GM12801 (cell line): ENCODE measurements around the gene FRMD1.

Source experiments
- TF ChIP-seq, protein P1 (sequence below): IDR thresholded peaks from one replicate; pipeline ENCODE4 v1.5.1; 2011; ENCODE audit warnings: control low read depth; ENCODE audit not compliant: insufficient read length; ENCODE audit errors: extremely low read depth

The FRMD1 gene

DNA sequence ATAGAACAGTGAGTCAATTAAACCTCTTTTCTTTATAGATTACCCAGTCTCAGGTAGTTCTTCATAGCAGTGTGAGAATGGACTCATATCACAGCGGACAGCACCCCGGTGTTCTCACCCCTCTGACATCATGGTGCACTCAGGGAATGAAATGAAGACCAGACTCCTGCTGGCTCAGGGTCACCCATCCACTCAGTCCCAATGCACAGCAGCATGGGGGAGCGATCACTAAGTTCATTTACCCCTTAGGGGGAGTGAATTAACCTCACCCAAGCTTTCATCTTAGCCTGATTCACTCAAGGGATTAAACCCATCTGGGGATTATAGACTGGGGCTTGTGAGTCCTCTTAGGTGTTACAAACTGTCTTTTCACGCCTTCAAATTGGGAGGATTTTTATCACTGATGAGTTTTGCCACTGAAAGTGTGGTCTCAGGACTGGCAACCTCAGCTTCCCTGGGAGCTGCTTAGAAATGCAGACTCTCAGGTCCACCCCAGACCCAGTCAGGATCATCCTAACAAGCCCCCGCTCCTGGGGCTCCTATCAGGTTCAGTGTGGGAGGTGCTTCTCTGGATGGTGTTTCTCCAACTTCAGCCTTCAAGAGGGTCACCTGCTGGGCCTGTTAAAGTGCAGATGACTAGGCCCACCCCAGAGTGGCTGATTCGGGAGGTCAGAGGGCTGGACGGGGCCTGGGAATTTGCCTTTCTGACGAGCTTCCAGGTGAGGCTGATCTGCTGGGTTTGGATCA lies 44.3 kb upstream of the FRMD1 start:
- TF ChIP-seq, protein P1, sequence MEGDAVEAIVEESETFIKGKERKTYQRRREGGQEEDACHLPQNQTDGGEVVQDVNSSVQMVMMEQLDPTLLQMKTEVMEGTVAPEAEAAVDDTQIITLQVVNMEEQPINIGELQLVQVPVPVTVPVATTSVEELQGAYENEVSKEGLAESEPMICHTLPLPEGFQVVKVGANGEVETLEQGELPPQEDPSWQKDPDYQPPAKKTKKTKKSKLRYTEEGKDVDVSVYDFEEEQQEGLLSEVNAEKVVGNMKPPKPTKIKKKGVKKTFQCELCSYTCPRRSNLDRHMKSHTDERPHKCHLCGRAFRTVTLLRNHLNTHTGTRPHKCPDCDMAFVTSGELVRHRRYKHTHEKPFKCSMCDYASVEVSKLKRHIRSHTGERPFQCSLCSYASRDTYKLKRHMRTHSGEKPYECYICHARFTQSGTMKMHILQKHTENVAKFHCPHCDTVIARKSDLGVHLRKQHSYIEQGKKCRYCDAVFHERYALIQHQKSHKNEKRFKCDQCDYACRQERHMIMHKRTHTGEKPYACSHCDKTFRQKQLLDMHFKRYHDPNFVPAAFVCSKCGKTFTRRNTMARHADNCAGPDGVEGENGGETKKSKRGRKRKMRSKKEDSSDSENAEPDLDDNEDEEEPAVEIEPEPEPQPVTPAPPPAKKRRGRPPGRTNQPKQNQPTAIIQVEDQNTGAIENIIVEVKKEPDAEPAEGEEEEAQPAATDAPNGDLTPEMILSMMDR = no peak

DNA sequence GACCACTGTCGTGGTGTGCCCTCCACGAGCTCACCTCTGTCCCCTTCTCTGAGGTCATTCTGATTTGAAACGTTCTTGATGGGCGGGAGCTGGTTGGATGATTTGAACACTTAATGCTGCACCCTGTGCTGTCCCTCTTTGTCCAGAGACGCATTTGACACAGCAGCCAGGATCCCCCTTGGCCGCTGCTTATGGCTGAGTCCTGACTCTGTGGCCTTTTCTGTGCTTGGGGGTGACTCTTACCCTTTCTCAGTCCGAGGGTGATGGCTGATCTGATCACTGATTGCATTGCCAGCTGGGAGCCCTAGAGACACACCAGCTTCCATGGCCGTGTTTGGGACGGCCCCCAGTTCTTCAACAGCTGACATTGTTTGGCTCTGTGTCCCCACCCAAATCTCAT lies 43.5 kb upstream of the FRMD1 start:
- TF ChIP-seq, protein P1 = no peak

DNA sequence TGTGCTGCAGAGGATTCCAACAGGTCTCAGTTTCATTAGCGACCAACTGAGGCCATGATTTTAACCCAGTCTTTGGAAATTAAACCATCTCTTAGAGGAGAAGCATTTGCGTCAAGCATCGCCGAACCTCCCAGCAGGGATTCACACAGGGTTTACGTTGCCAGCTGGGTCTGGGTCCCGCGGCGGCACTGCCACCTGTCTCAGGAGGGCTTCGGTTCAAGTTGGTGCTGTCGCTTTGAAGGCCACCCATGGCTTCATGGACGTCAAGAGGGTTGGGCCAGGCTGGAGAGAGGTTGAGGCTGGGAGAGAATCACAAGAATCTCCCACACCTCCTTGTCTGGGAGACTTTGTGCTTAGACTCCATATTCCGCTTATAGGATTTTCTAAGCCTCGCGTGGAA lies 43.0 kb upstream of the FRMD1 start:
- TF ChIP-seq, protein P1 = no peak

DNA sequence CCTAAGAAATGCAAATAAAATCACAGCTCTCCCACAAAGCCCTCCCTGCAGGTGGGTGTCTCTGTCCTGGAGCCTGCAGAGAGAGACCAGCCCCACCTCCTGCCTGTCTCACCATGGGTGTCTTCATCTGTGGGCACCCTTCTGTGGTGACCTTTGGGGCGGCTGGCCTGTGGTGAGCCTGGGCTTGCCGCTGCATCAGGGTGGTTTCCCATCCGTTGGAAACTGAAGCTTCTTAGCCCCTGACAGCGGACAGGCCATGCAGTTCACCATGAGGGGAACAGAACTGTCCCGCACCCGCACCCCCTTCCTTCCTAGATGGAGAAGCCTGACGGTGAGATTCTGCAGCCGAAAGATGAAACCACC lies 42.3 kb upstream of the FRMD1 start:
- TF ChIP-seq, protein P1 = no peak

DNA sequence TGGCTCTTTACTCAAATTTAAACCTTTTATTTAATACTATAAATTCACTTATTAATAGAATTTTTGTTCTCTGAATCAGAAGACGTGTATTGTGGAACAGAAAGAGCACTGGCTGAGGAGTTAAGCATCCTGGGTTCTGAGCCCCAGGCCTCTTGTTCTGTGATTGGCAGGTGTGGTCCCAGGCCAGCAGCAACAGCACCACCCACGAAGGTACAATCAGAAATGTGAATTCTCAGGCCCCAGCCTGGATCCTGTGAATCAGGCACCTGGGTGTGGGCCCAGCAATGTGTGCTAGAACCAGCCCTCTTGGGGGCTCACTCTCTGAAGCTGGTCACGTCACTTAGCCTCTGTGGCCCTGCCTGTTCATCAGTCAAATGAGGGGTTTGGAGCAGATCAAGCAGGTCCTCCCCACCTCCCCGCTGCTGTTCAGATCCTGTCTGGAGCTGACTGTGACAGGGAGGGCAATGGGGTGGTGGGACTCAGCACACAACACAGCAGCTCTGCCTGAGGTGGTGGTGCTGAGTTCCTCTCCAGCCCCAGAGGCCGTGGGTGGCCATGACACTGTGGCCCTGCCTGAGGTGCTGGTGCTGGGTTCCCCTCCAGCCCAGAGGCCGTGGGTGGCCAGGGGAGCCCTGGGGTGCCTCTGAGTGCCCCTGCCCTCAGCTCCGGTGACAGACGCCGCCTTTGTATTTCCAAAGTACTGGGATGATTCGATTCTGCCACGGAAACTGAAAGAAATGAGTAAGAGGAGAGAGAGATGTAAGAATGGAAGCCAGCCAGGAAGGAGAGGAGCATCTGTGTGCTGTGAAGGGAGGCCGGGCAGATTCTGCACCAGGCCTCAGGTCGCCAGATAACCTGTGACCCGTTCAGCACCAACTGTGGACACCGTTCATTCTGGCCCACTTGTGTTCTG lies 41.6 kb upstream of the FRMD1 start:
- TF ChIP-seq, protein P1 = no peak

DNA sequence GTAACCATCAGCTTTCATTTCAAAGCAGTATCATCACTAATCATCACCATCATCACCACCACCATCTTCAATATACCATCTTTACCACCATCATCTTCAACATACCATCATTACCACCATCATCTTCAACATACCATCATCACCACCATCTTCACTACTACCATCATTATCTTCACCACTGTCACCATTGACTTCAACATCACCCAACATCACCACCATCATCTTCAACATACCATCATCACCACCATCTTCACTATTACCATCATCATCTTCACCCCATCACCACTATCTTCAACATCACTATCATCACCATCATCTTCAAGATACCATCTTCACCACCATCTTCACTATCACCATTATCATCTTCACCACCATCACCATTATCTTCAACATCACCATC lies 40.5 kb upstream of the FRMD1 start:
- TF ChIP-seq, protein P1 = no peak

DNA sequence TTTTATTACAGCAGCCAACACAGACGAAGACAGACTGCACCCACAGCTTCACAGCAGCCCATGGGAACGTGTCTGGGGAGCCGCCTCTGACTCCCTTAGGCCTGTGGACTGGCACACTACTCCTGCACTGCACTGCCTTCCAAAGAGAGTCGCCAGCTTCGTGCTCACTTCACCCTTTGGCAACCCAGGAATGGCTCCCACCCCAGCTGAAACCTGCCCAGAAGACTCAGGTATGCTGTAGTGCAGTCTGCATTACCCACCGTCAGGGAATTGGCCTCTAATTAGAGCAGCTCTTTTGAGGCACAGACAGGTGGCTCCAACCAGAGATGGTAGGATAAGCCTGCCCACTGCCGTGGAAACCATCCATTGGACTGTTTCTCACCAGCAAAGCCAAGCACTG lies 39.9 kb upstream of the FRMD1 start:
- TF ChIP-seq, protein P1 = no peak
